Neutrophil (primary cell): ENCODE data around the gene MAP9.

Source experiments
- H3K27ac ChIP-seq: fragments of 200-600 bp; sonication (generic); 2 replicates; pipeline ENCODE4 v1.5.1; 2016; ENCODE audit warnings: mild to moderate bottlenecking, moderate library complexity
- H3K27me3 ChIP-seq: fragments of 200-600 bp; sonication (generic); 2 replicates; pipeline ENCODE4 v1.6.0; 2016; ENCODE audit warnings: mild to moderate bottlenecking
- H3K36me3 ChIP-seq: fragments of 200-600 bp; sonication (generic); 2 replicates; pipeline ENCODE4 v1.5.1; 2017
- H3K4me1 ChIP-seq, 2 experiments: fragments of 200-600 bp in 1 of 2; sonication (generic) in 1 of 2; 1 replicate in 1 of 2; 2 replicates in 1 of 2; pipeline versions ENCODE4 v1.5.1 to v1.6.1; 2013 to 2016; ENCODE audit warnings: low read depth in 1 of 2, low read length in 1 of 2, mild to moderate bottlenecking in 1 of 2, moderate library complexity in 1 of 2; ENCODE audit not compliant: control insufficient read depth in 1 of 2, insufficient read depth in 1 of 2
- H3K4me3 ChIP-seq, 2 experiments: fragments of 200-600 bp in 1 of 2; sonication (generic) in 1 of 2; 1 replicate in 1 of 2; 2 replicates in 1 of 2; pipeline ENCODE4 v1.5.1; 2013 to 2016; ENCODE audit warnings: low read depth in 1 of 2, low read length in 1 of 2, mild to moderate bottlenecking in 1 of 2, moderate library complexity in 1 of 2
- H3K9me3 ChIP-seq: fragments of 200-600 bp; sonication (generic); 2 replicates; pipeline ENCODE4 v1.5.1; 2016
- CTCF ChIP-seq: fragments of 200-600 bp; sonication (generic); IDR thresholded peaks from 2 replicates; pipeline ENCODE4 v1.5.1; 2016; ENCODE audit warnings: antibody characterized with exemption

MAP9 gene

GRCh38 chr4:155304375-155304774, 72.4 kb downstream of the MAP9 start:
- Histone ChIP-seq H3K36me3 (no peaks in the 10 kb centered on the region), H3K27me3 (no peaks in the 10 kb centered on the region), H3K27ac (no peak overlapping the region), H3K9me3 (no peaks in the 10 kb centered on the region), H3K4me1 (no peaks in the 10 kb centered on the region), H3K4me3 (no peak overlapping the region)
- no peak for TF ChIP-seq CTCF

- Histone ChIP-seq H3K27ac (no peak overlapping the region), H3K4me1 (no peaks in the 10 kb centered on the region), H3K4me3 (no peak overlapping the region), H3K9me3 (no peaks in the 10 kb centered on the region), H3K36me3 (no peaks in the 10 kb centered on the region), H3K27me3 (no peaks in the 10 kb centered on the region)
- TF ChIP-seq CTCF: no peak
Measured at GRCh38 chr4:155299103-155299502, 77.7 kb downstream of the MAP9 start.
